Activated T-helper 2 cell treated with anti-CD3 and anti-CD28 coated beads, Interferon-gamma antibody, Interleukin-2, Interleukin-4, amounts not matched to agents 10 μg/mL and 5 μg/mL and 100 μg/mL, durations not matched to agents 14 hours and 24 hours and 36 hours (primary cell): ENCODE measurements around the gene TUG1. TPM values are rescaled to one million over a fixed set of nuclear protein-coding genes. Genes with fewer than 3 reads are reported as not detected.

ENCODE experiments used
- DNase-seq: peaks from one replicate; pipeline ENCODE4 v3.0.0; 2021; ENCODE audit warnings: low spot score
- H3K27ac Mint-ChIP-seq: one replicate; pipeline ENCODE4 v1.8.0; 2021; ENCODE audit warnings: mixed read lengths
- H3K27me3 Mint-ChIP-seq: one replicate; pipeline ENCODE4 v1.8.0; 2021; ENCODE audit warnings: low read depth, mixed read lengths
- H3K36me3 Mint-ChIP-seq: one replicate; pipeline ENCODE4 v1.8.0; 2021; ENCODE audit warnings: low read depth, mixed read lengths
- H3K4me1 Mint-ChIP-seq: one replicate; pipeline ENCODE4 v1.8.0; 2021; ENCODE audit warnings: low read depth, mixed read lengths
- H3K4me3 Mint-ChIP-seq: one replicate; pipeline ENCODE4 v1.8.0; 2021; ENCODE audit warnings: low read depth, mild to moderate bottlenecking, moderate library complexity, mixed read lengths
- H3K9me3 Mint-ChIP-seq: one replicate; pipeline ENCODE4 v1.8.0; 2021; ENCODE audit warnings: mixed read lengths
- intact Hi-C: fragments of 100-400 bp; cut with micrococcal nuclease; formaldehyde crosslinking; loops from one replicate; pipeline ENCODE4 v1.15.1; 2023
- total RNA-seq: library from RNA; stranded (reverse); gene quantifications from 2 replicates; pipeline ENCODE4 v1.2.3, GENCODE V29; 2022

TUG1 gene
- total RNA-seq, 1 donor from 2014 or later = 68.2 TPM

DNA sequence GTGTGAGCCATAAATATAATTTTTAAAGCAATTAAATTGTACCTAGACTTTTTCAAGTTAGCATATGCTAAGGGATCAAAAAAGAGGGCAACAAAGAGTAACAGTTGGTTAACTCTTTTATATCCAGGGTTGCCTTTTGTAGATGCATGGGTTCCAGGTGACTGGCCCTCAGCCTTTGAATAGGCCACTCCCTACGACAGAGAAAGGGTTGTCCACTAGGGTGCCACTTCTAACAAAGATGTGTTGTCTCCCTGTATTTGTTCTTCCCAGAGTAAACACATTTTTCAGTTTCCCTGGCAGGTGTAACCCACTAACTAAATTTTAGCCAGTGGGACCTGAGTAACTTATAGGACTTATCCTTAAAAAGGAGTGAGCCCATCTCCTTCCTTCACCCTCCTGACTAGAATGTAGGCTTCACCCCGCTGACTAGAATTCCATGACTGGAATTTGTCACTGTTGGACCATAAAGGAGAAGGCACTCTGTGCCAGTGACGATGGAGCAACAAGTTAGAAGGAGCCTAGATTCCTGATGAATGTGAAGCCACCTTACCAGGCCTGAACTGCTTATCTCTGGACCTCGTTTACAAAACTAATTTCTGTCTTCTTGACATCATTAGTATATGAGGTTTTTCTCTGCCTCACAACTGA is 16.6 kb downstream of the TUG1 start:
- no peaks in the 10 kb centered on the region for H3K4me1 Mint-ChIP-seq
- intact Hi-C loops = no loop called here
- H3K27me3 Mint-ChIP-seq = no peaks in the 10 kb centered on the region
- DNase-seq = no peak
- H3K27ac Mint-ChIP-seq = no peak overlapping the region
- no peak overlapping the region for H3K4me3 Mint-ChIP-seq
- H3K9me3 Mint-ChIP-seq = peaks cover 57% of the 10 kb centered on the region
- H3K36me3 Mint-ChIP-seq = peaks cover 2% of the 10 kb centered on the region

DNA sequence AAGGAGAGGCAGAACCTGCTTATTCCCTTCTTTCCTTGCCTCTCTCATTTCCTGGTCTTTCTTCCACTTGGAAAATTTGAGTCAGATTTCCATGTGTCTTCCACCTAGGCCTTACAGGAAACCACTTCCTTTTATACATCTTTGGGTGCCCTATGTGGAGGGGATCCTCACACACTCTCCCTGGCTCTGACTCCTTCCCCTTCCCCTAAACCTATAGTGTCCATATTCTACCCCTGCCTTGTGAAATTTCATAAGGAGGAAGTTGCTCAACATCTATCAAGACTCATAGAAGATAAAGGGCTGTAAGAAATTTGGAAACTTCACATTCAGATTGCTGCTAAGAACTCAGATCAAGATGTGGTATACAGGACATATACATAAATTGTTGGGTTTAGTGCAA is 20.4 kb downstream of the TUG1 start:
- intact Hi-C loops = no loop called here
- Mint-ChIP-seq H3K4me3 (no peak overlapping the region), H3K9me3 (peaks cover 34% of the 10 kb centered on the region), H3K27me3 (no peaks in the 10 kb centered on the region), H3K27ac (no peak overlapping the region), H3K36me3 (no peaks in the 10 kb centered on the region), H3K4me1 (no peaks in the 10 kb centered on the region)
- DNase-seq = no peak

DNA sequence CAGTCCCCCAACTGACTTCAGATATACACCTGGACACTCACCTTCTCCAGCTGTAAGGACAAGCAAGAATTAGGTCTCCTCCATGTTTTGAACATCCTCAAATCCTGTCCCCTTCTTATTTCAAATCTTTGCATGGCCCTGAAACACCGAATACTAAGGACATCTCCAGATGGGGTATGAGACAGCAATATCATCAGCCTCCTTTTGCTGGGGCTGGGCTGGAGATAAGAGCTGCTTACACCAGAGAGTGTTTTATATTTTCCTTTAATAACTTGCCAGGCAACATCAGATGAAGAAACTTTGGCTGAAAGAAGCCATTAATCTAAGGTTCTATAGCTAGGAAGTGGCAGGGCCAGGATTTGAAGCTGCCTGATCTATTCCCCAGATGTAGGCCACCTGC is 21.6 kb downstream of the TUG1 start:
- no peaks in the 10 kb centered on the region for H3K4me1 Mint-ChIP-seq
- no peaks in the 10 kb centered on the region for H3K27me3 Mint-ChIP-seq
- intact Hi-C loops = no loop called here
- no peaks in the 10 kb centered on the region for H3K36me3 Mint-ChIP-seq
- no peak for DNase-seq
- H3K9me3 Mint-ChIP-seq = peaks cover 28% of the 10 kb centered on the region
- H3K27ac Mint-ChIP-seq = no peak overlapping the region
- no peak overlapping the region for H3K4me3 Mint-ChIP-seq

DNA sequence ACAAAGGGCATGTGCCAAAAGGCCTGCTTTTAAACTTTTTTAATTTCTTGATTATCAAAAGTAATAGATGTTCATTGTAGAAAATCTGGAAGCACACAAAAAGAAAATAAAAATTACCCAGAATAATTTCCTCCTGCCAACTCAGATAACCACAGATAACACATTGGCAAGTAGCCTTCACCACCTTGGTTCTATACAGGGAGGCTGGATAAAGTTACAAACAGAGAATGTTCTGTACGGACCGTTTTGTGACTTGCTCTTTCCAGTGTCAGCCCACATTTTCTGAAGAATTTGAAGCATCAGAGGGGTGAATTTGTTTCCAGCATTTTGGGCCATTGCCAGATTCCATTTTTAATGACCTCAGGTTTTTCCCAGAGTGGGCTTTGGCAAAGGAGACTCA is 23.5 kb downstream of the TUG1 start:
- Mint-ChIP-seq H3K4me1 (no peaks in the 10 kb centered on the region), H3K9me3 (peaks cover 28% of the 10 kb centered on the region), H3K27ac (no peak overlapping the region), H3K27me3 (no peaks in the 10 kb centered on the region), H3K36me3 (no peaks in the 10 kb centered on the region), H3K4me3 (no peak overlapping the region)
- DNase-seq = no peak
- intact Hi-C loops = no loop called here

DNA sequence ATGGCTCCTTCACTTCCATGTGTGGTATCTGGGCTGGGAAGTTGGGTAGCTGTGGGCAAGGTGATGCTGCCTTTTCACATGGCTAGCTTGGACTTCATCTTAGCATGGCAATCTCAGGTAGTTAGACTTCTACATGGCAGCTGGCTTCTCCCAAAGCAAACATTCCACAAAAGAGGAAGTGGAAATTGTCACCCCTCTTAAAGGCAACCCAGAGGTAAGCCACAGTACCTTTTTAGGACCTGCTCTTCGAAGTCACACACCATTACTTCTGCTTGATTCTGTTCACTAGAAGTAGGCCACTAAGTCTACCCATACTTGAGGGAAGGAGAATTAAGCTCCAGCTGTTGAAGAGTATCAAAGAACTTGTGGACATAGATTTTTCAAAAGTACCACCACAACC is 25.9 kb downstream of the TUG1 start:
- Mint-ChIP-seq H3K36me3 (no peaks in the 10 kb centered on the region), H3K9me3 (peaks cover 15% of the 10 kb centered on the region), H3K4me3 (no peak overlapping the region), H3K4me1 (no peaks in the 10 kb centered on the region), H3K27ac (no peak overlapping the region), H3K27me3 (no peaks in the 10 kb centered on the region)
- intact Hi-C loops = no loop called here
- no peak for DNase-seq

DNA sequence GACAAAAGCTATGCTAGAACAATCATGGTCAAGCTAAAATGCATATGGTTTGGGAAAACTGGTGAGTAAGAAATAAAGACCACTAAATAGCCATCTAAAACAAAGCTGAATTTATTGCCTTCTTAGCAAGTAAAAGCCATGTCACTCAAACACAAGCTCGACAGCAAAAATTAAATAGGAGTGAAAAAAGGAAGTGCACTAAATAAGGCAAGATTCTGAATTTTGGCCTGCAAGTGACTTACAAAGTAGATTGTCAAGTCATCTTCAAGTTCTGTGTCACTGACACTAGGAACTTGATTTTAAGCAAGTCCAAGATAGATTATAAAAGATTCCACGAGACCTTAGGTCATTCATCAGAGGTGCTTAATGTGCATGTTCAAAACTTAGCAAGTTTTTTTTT is 27.4 kb downstream of the TUG1 start:
- intact Hi-C loops = no loop called here
- Mint-ChIP-seq H3K27ac (no peak overlapping the region), H3K9me3 (peaks cover 3% of the 10 kb centered on the region), H3K36me3 (no peaks in the 10 kb centered on the region), H3K4me1 (no peaks in the 10 kb centered on the region), H3K4me3 (no peak overlapping the region), H3K27me3 (no peaks in the 10 kb centered on the region)
- DNase-seq = no peak

DNA sequence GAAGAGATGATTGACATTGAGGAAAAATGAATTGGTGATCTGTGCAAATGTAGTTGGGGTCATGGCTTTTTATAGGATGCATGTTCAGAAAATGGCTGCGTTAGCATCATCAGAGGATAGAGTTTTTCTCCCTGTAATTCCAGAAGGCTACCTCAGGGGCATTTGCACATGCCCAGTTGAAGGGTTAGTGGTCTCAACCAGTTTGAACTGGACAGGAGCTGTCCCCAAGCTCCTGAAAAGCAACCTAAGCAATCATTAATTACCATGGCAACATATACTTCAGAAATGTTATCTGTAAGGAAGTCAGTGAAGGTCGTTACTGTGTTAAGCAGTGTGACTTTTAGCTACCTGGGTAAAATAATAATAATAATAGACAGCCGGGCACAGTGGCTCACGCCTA is 29.3 kb downstream of the TUG1 start:
- Mint-ChIP-seq H3K36me3 (no peaks in the 10 kb centered on the region), H3K27me3 (no peaks in the 10 kb centered on the region), H3K27ac (no peak overlapping the region), H3K4me1 (no peaks in the 10 kb centered on the region), H3K4me3 (no peak overlapping the region), H3K9me3 (peaks cover 2% of the 10 kb centered on the region)
- DNase-seq = no peak
- intact Hi-C loops = no loop called here

DNA sequence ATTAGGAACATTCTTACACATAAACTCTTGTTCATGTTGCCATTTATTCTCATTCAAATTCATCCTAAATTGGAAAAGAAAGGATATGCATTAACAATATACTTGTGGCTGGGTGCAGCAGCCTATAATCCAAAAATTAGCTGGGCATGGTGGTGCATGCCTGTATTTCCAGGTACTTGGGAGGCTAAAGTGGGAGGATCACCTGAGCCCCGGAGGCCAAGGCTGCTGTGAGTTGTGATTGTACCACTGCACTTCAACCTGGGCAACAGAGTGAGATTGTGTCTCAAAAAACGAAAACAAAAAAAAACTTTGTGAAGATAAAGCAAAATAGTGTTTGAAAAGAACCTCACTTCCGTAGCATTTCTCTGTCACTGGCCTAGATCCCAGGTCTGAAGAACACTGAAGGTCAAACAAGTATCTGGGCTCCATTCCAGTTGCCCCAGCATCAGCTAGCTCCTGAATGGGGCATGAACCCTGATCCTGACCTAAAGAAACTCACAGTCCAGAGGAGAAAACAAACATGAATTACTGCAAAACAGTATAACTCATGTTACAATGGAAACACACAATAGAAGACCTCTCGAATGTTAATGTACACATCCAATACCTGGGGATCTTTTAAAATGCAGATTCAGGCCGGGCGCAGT is 32.2 kb downstream of the TUG1 start:
- H3K9me3 Mint-ChIP-seq = no peaks in the 10 kb centered on the region
- DNase-seq = no peak
- H3K36me3 Mint-ChIP-seq = no peaks in the 10 kb centered on the region
- intact Hi-C loops = no loop called here
- H3K4me1 Mint-ChIP-seq = no peaks in the 10 kb centered on the region
- no peak overlapping the region for H3K27ac Mint-ChIP-seq
- no peaks in the 10 kb centered on the region for H3K27me3 Mint-ChIP-seq
- no peak overlapping the region for H3K4me3 Mint-ChIP-seq

DNA sequence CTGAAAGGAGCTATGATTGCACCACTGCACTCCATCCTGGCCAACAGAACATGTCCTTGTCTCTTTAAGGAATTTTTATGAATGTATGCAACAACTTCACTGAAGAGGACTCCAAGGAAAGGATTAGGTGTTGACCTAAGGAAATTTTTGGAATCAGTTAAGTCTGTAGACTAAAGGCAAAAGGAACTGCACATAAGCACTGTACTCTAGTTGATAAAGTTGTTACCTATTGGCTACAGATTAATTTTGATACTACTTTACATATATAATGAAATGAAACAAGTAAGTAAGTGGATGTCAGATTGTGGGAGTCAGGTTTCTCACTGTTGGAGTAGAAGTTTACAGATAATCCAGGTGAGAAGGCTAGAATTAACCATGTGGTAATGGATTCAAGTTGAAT is 36.5 kb downstream of the TUG1 start:
- DNase-seq = no peak
- intact Hi-C loops = no loop called here
- Mint-ChIP-seq H3K27ac (no peak overlapping the region), H3K36me3 (no peaks in the 10 kb centered on the region), H3K9me3 (peaks cover 3% of the 10 kb centered on the region), H3K4me1 (no peaks in the 10 kb centered on the region), H3K27me3 (no peaks in the 10 kb centered on the region), H3K4me3 (no peak overlapping the region)

DNA sequence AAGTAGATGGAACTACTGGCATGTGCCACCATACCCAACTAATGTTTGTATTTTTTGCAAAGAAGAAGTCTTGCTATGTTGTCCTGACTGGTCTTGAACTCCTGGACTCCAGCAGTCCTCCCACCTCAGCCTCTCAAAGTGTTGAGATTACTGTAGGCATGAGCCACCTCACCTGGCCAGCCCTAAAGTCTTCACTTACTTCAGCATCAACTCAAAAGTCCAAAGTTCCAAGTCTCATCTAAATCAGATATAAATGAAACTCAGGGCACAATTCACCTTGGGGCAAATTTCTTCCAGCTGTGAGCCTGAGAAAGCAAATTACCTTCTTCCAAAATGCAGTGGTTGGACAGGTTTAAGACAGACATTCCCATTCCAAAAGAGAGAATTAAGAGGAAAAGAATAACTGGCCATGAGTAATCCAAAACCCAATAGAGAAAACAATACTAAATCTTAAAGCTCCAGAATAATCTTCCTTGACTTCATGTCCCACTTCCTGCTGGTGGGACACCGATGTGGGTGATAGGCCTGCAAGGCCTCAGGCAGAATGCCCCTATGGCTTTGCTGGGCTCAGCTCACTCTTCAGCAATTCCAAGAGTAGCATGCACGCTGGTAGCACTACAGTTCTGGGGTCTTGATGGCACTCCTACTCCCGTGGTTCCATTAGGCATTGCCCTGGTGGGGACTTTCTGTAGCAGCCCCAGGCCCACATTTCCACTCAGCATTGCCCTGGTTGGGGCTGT is 50.3 kb downstream of the TUG1 start:
- H3K4me3 Mint-ChIP-seq = no peak overlapping the region
- H3K36me3 Mint-ChIP-seq = no peaks in the 10 kb centered on the region
- H3K4me1 Mint-ChIP-seq = no peaks in the 10 kb centered on the region
- no peaks in the 10 kb centered on the region for H3K27me3 Mint-ChIP-seq
- no peak overlapping the region for H3K27ac Mint-ChIP-seq
- intact Hi-C loops = no loop called here
- DNase-seq = no peak
- no peaks in the 10 kb centered on the region for H3K9me3 Mint-ChIP-seq

DNA sequence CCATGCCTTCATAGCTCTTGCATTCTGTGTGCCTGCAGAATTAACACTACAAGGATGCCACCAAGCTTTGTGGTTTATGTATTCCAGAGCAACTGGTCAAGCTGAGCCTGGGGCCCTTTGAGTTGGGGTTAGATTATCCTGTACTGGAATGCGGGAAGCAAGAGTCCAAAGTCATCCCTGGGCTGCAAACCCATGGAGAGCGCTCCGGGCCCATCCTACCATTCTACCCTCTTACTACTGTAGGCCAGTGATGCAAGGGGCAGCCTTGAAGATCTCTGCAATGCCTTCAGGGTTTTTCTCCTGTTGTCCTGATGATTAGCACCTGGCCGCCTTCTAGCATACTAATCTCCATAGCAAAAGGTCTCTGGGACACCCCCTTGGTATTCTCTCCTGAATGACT is 51.3 kb downstream of the TUG1 start:
- no peak overlapping the region for H3K27ac Mint-ChIP-seq
- H3K4me1 Mint-ChIP-seq = no peaks in the 10 kb centered on the region
- H3K4me3 Mint-ChIP-seq = no peak overlapping the region
- no peaks in the 10 kb centered on the region for H3K9me3 Mint-ChIP-seq
- DNase-seq = no peak
- no peaks in the 10 kb centered on the region for H3K36me3 Mint-ChIP-seq
- intact Hi-C loops = no loop called here
- H3K27me3 Mint-ChIP-seq = no peaks in the 10 kb centered on the region

DNA sequence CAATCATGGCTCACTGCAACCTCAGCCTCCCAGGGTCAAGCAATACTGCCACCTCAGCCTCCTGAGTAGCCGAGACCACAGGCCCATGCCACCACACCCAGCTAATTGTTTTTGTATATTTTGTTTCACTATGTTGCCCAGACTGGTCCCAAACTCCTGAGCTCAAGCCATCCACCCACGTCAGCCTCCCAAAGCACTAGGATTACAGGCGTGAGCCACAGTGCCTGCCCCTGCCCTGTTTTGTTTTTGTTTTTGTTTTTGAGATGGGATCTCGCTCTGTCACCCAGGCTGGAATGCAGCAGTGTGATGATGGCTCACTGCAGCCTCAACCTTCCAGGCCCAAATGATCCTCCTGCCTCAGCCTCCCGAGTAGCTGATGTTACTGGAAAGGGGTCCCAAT is 53.5 kb downstream of the TUG1 start:
- Mint-ChIP-seq H3K4me1 (no peaks in the 10 kb centered on the region), H3K4me3 (no peak overlapping the region), H3K27me3 (no peaks in the 10 kb centered on the region), H3K27ac (no peak overlapping the region), H3K36me3 (no peaks in the 10 kb centered on the region), H3K9me3 (no peaks in the 10 kb centered on the region)
- intact Hi-C loops = no loop called here
- DNase-seq = no peak
